HepG2 (cell line): ENCODE data around the gene ASAP2. TPM values are rescaled to one million over a fixed set of nuclear protein-coding genes. Genes with fewer than 3 reads are reported as not detected.

Experiments
- ATAC-seq: fragments of 200-7000 bp; cut with Tn5 transposase; 3 replicates; pipeline ENCODE4 v1.9.1; 2020; ENCODE audit warnings: mild to moderate bottlenecking, moderate library complexity
- BruUV-seq: library from RNA; stranded (reverse); fragments of 400-500 nt; replicated peaks from 2 replicates; lab custom pipeline; 2021; lab: Mats Ljungman, UMichigan
- CTCF ChIA-PET: fragments of 300-600 bp; formaldehyde crosslinking; extraction: SDS; loops from one replicate; lab custom pipeline; 2021; ENCODE audit warnings: low total read pairs, inconsistent platforms, low intra/inter-chr PET ratio; lab: Yijun Ruan, JAX
- POLR2A ChIA-PET: fragments of 350-600 bp; sonication (Branson Sonifier 250); formaldehyde crosslinking; loops from one replicate; lab custom pipeline; 2020; ENCODE audit warnings: antibody characterized with exemption, inconsistent platforms; lab: Yijun Ruan, JAX
- DNase-seq: peaks from one replicate; pipeline ENCODE4 v3.0.0-alpha.2; 2015; ENCODE audit warnings: low spot score
- FAIRE-seq: peaks from 3 replicates; lab custom pipeline; 2011; peaks lifted over from hg19 to GRCh38; lab: Jason Lieb, UNC
- H2AFZ ChIP-seq: one replicate; pipeline ENCODE4 v1.6.1; 2011; ENCODE audit warnings: low read length, inconsistent platforms
- H3K27ac ChIP-seq: fragments of 300-600 bp; 3 replicates; pipeline ENCODE4 v1.8.0; 2011; ENCODE audit warnings: mixed run types, mild to moderate bottlenecking, mixed read lengths, low read length, inconsistent platforms; ENCODE audit not compliant: insufficient read depth; ENCODE audit errors: extremely low read length
- H3K27me3 ChIP-seq, 2 experiments: fragments of 200-600 bp in 1 of 2; 2 replicates in 1 of 2; 3 replicates in 1 of 2; pipeline versions ENCODE4 v1.6.0 to v1.8.0; 2011; ENCODE audit warnings: low read length in 2 of 2, mild to moderate bottlenecking in 2 of 2, moderate library complexity in 2 of 2, inconsistent platforms in 1 of 2; ENCODE audit not compliant: insufficient read depth in 2 of 2, control insufficient read depth in 1 of 2
- H3K36me3 ChIP-seq, 2 experiments: fragments of 200-600 bp in 1 of 2; replicated peaks in 1 of 2; 2 replicates in 1 of 2; 3 replicates in 1 of 2; pipeline versions ENCODE4 v1.5.1 to v1.8.0; 2011; ENCODE audit warnings: low read length in 2 of 2, inconsistent platforms in 1 of 2; ENCODE audit not compliant: insufficient read depth in 2 of 2, control insufficient read depth in 1 of 2
- H3K4me1 ChIP-seq: 2 replicates; pipeline ENCODE4 v1.5.1; 2012; ENCODE audit warnings: low read length, inconsistent platforms; ENCODE audit not compliant: insufficient read depth
- H3K4me2 ChIP-seq: 2 replicates; pipeline ENCODE4 v1.6.0; 2011; ENCODE audit warnings: low read depth, low read length, inconsistent platforms
- H3K4me3 ChIP-seq, 3 experiments: fragments of 200-600 bp in 1 of 3; sonication (generic), shearing (Covaris generic) in 1 of 3; replicated peaks in 1 of 3; 2 replicates each; pipeline ENCODE4 v1.5.1; 2011 to 2016; ENCODE audit warnings: low read length in 3 of 3, inconsistent platforms in 2 of 3, low read depth in 2 of 3, mild to moderate bottlenecking in 2 of 3, control low read depth in 1 of 3, mixed read lengths in 1 of 3; ENCODE audit not compliant: insufficient read depth in 1 of 3
- H3K79me2 ChIP-seq: one replicate; pipeline ENCODE4 v1.6.1; 2011; ENCODE audit warnings: low read length, inconsistent platforms; ENCODE audit not compliant: insufficient read depth
- H3K9ac ChIP-seq: 2 replicates; pipeline ENCODE4 v1.6.0; 2011; ENCODE audit warnings: mild to moderate bottlenecking, low read depth, low read length, inconsistent platforms; ENCODE audit not compliant: insufficient read depth
- H3K9me3 ChIP-seq: 2 replicates; pipeline ENCODE4 v1.5.1; 2012; ENCODE audit warnings: mild to moderate bottlenecking, low read length
- H4K20me1 ChIP-seq: 2 replicates; pipeline ENCODE4 v1.6.0; 2011; ENCODE audit warnings: inconsistent platforms, mild to moderate bottlenecking, low read length, moderate library complexity; ENCODE audit not compliant: insufficient read depth
- ATRX ChIP-seq: sonication (generic); formaldehyde crosslinking; IDR thresholded peaks from 2 replicates; pipeline ENCODE4 v1.4.0; 2020; ENCODE audit warnings: missing genetic modification reagents, borderline replicate concordance
- DMAP1 ChIP-seq: IDR thresholded peaks from 2 replicates; pipeline ENCODE4 v1.6.1; 2016
- FOXM1 ChIP-seq: sonication (generic); formaldehyde crosslinking; IDR thresholded peaks from 2 replicates; pipeline ENCODE4 v1.5.0; 2020; ENCODE audit warnings: missing genetic modification reagents
- HNF4G ChIP-seq, 2 experiments: sonication (generic) in 1 of 2; formaldehyde crosslinking in 1 of 2; IDR thresholded peaks; 2 replicates each; pipeline versions ENCODE4 v1.4.0 to v1.6.1; 2011 to 2020; ENCODE audit warnings: borderline replicate concordance in 2 of 2, low read depth in 2 of 2, mild to moderate bottlenecking in 2 of 2, low read length in 1 of 2, missing genetic modification reagents in 1 of 2, moderate library complexity in 1 of 2
- JARID2 ChIP-seq: sonication (generic); formaldehyde crosslinking; IDR thresholded peaks from 2 replicates; pipeline ENCODE4 v1.8.1; 2023; ENCODE audit warnings: missing genetic modification reagents, inconsistent platforms; ENCODE audit not compliant: insufficient replicate concordance
- NAIF1 ChIP-seq: sonication (generic); formaldehyde crosslinking; IDR thresholded peaks from 2 replicates; pipeline ENCODE4 v1.5.0; 2020; ENCODE audit warnings: mild to moderate bottlenecking, missing genetic modification reagents, borderline replicate concordance
- PHF8 ChIP-seq: sonication (generic); formaldehyde crosslinking; IDR thresholded peaks from 2 replicates; pipeline ENCODE4 v1.5.0; 2020; ENCODE audit warnings: missing genetic modification reagents
- RFX5 ChIP-seq: IDR thresholded peaks from 2 replicates; pipeline ENCODE4 v1.6.1; 2011; ENCODE audit warnings: low read depth, low read length, improper control_type of control experiment
- SNRNP70 ChIP-seq: fragments of 200-400 bp; formaldehyde crosslinking; IDR thresholded peaks from 2 replicates; pipeline ENCODE4 v1.6.1; 2017; ENCODE audit warnings: mild to moderate bottlenecking, low read depth, low read length, moderate library complexity
- ZKSCAN8 ChIP-seq: IDR thresholded peaks from 2 replicates; pipeline ENCODE4 v1.6.1; 2016; ENCODE audit warnings: borderline replicate concordance, missing genetic modification reagents, missing compliant biosample characterization
- ZNF430 ChIP-seq: sonication (generic); formaldehyde crosslinking; IDR thresholded peaks from 2 replicates; pipeline ENCODE4 v1.9.0; 2021; ENCODE audit warnings: mild to moderate bottlenecking, missing genetic modification reagents
- ZNF446 ChIP-seq: sonication (generic); formaldehyde crosslinking; IDR thresholded peaks from 2 replicates; pipeline ENCODE4 v1.5.0; 2020; ENCODE audit warnings: mild to moderate bottlenecking, missing genetic modification reagents
- ZNF737 ChIP-seq: sonication (generic); formaldehyde crosslinking; IDR thresholded peaks from 2 replicates; pipeline ENCODE4 v1.5.0; 2020; ENCODE audit warnings: missing genetic modification reagents, mild to moderate bottlenecking, borderline replicate concordance
- WGBS: methylation state at CpG from one replicate; pipeline ENCODE4 v1.1.6; 2017; ENCODE audit warnings: low lambda C conversion rate; 5-methylcytosine and 5-hydroxymethylcytosine counted together
- in situ Hi-C: cut with HindIII; loops from 2 replicates; pipeline ENCODE4 v1.10.0; 2017; ENCODE audit warnings: low pct_unique_long_range_greater_than_20kb; ENCODE audit not compliant: extremely low pct_ligation_motif_present
- intact Hi-C: fragments of 100-400 bp; cut with micrococcal nuclease; formaldehyde crosslinking; loops from one replicate; pipeline ENCODE4 v1.10.0; 2022; ENCODE audit not compliant: unreplicated experiment
- polyA plus RNA-seq, 8 experiments: library from polyadenylated mRNA; depleted of rRNA in 3 of 8; stranded (reverse) in 7 of 8; unstranded in 1 of 8; fragments of >200 nt; fragmentation: Illumina TruSeq in 4 of 8; extraction: Trizol in 4 of 8; gene quantifications; 2 replicates each; pipeline versions ENCODE4 v1.2.1 to v1.2.3, GENCODE V29; 2011 to 2016; ENCODE audit warnings: low read depth in 4 of 8, missing spikeins in 1 of 8, mixed read lengths in 1 of 8; ENCODE audit not compliant: insufficient read depth in 1 of 8
- total RNA-seq, 5 experiments: library from RNA; depleted of rRNA; stranded (reverse); fragments of >200 nt; fragmentation: Illumina TruSeq; extraction: Trizol; gene quantifications; 2 replicates each; pipeline ENCODE4 v1.2.3, GENCODE V29; 2016; ENCODE audit warnings: low read depth in 1 of 5
- TF ChIP-seq, protein P1 (sequence below): sonication (generic); formaldehyde crosslinking; IDR thresholded peaks from 2 replicates; pipeline ENCODE4 v1.8.1; 2023; ENCODE audit warnings: mild to moderate bottlenecking, missing genetic modification reagents
- TF ChIP-seq, protein P2 (sequence below): sonication (generic); formaldehyde crosslinking; IDR thresholded peaks from 2 replicates; pipeline ENCODE4 v1.4.0; 2020; ENCODE audit warnings: low read depth, mild to moderate bottlenecking, missing genetic modification reagents
- TF ChIP-seq, protein P3 (sequence below): IDR thresholded peaks from 2 replicates; pipeline ENCODE4 v1.6.1; 2016; ENCODE audit warnings: control low read depth
- TF ChIP-seq, protein P4 (sequence below): sonication (generic); formaldehyde crosslinking; IDR thresholded peaks from 2 replicates; pipeline ENCODE4 v1.8.1; 2023; ENCODE audit warnings: mild to moderate bottlenecking, missing genetic modification reagents

ASAP2 gene
- total and polyA plus RNA-seq, 2 of the 13 experiments (the other 11 are each of a cell fraction or from before 2014, with no cell fraction given) = 7.3 to 22.3 TPM

DNA sequence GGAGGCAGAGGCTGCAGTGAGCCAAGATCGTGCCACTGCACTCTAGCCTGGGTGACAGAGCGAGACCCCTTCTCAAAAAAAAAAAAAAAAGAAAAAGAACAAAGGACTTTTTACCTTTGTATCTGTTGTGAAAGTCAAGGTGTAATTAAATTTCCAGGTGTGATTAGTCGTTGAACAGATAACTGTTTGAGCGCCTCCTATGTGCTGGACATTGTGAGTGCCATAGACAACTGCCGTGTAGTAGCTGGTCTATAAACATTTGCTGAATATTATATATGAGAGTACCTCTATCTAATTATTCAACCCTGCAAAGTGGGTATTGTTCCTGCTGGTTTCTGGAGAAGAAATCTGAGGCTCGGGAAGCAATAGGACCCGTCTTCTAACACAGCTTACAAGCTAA, 71.8 kb downstream of the ASAP2 start:
- WGBS = 94% methylated on average over 7 of the region's 7 CpGs
- no TSS peak for BruUV-seq
- no peak for FAIRE-seq
- Histone ChIP-seq H3K27ac (no peak overlapping the region), H2AFZ (no peak overlapping the region), H3K9me3 (no peaks in the 10 kb centered on the region), H3K79me2 (peaks cover 11% of the 10 kb centered on the region), H3K4me1 (peaks cover 20% of the 10 kb centered on the region), H3K4me3 (no peak overlapping the region), H3K36me3 (peaks cover 5 to 17% of the 10 kb centered on the region in 2 experiments; a peak in 2 of 5 replicates), H4K20me1 (no peaks in the 10 kb centered on the region), H3K27me3 (no peaks in the 10 kb centered on the region), H3K4me2 (no peak overlapping the region), H3K9ac (no peak overlapping the region)
- ChIA-PET CTCF (no interaction called here), POLR2A (no interaction called here)
- no peak for ATAC-seq
- in situ Hi-C loops = no loop called here
- intact Hi-C loops = no loop called here
- DNase-seq = no peak
- TF ChIP-seq, protein P1, sequence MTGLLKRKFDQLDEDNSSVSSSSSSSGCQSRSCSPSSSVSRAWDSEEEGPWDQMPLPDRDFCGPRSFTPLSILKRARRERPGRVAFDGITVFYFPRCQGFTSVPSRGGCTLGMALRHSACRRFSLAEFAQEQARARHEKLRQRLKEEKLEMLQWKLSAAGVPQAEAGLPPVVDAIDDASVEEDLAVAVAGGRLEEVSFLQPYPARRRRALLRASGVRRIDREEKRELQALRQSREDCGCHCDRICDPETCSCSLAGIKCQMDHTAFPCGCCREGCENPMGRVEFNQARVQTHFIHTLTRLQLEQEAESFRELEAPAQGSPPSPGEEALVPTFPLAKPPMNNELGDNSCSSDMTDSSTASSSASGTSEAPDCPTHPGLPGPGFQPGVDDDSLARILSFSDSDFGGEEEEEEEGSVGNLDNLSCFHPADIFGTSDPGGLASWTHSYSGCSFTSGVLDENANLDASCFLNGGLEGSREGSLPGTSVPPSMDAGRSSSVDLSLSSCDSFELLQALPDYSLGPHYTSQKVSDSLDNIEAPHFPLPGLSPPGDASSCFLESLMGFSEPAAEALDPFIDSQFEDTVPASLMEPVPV (CRISPR knock-in tag) = no peak
- TF ChIP-seq ZNF430 (CRISPR knock-in tag) = no peak
- no peak for TF ChIP-seq HNF4G (IDR thresholded peaks at IDR 0.05; ENCODE audit: borderline replicate concordance, low read depth, low read length)
- TF ChIP-seq HNF4G (CRISPR knock-in tag; IDR thresholded peaks at IDR 0.05; ENCODE audit: borderline replicate concordance, low read depth) = no peak
- no peak for TF ChIP-seq ZKSCAN8 (CRISPR knock-in tag)
- TF ChIP-seq JARID2 = no peak
- TF ChIP-seq ATRX (CRISPR knock-in tag) = no peak
- TF ChIP-seq ZNF737 (CRISPR knock-in tag) = no peak
- TF ChIP-seq, protein P2, sequence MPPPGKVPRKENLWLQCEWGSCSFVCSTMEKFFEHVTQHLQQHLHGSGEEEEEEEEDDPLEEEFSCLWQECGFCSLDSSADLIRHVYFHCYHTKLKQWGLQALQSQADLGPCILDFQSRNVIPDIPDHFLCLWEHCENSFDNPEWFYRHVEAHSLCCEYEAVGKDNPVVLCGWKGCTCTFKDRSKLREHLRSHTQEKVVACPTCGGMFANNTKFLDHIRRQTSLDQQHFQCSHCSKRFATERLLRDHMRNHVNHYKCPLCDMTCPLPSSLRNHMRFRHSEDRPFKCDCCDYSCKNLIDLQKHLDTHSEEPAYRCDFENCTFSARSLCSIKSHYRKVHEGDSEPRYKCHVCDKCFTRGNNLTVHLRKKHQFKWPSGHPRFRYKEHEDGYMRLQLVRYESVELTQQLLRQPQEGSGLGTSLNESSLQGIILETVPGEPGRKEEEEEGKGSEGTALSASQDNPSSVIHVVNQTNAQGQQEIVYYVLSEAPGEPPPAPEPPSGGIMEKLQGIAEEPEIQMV = no peak
- TF ChIP-seq, protein P3, sequence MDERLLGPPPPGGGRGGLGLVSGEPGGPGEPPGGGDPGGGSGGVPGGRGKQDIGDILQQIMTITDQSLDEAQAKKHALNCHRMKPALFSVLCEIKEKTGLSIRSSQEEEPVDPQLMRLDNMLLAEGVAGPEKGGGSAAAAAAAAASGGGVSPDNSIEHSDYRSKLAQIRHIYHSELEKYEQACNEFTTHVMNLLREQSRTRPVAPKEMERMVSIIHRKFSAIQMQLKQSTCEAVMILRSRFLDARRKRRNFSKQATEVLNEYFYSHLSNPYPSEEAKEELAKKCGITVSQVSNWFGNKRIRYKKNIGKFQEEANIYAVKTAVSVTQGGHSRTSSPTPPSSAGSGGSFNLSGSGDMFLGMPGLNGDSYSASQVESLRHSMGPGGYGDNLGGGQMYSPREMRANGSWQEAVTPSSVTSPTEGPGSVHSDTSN = no peak
- TF ChIP-seq, protein P4, sequence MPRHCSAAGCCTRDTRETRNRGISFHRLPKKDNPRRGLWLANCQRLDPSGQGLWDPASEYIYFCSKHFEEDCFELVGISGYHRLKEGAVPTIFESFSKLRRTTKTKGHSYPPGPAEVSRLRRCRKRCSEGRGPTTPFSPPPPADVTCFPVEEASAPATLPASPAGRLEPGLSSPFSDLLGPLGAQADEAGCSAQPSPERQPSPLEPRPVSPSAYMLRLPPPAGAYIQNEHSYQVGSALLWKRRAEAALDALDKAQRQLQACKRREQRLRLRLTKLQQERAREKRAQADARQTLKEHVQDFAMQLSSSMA (CRISPR knock-in tag) = no peak
- TF ChIP-seq NAIF1 = no peak
- TF ChIP-seq RFX5 = no peak
- TF ChIP-seq SNRNP70 = no peak
- no peak for TF ChIP-seq FOXM1 (CRISPR knock-in tag)
- no peak for TF ChIP-seq DMAP1 (CRISPR knock-in tag)
- TF ChIP-seq PHF8 (CRISPR knock-in tag) = no peak
- TF ChIP-seq ZNF446 (CRISPR knock-in tag) = no peak
